ENCODE measurements around the gene ACTL7B. TPM values are rescaled to one million over a fixed set of nuclear protein-coding genes. Genes with fewer than 3 reads are reported as not detected.

Gene ACTL7B
- total RNA-seq, 1 experiment from 2014 or later, result not detected

DNA sequence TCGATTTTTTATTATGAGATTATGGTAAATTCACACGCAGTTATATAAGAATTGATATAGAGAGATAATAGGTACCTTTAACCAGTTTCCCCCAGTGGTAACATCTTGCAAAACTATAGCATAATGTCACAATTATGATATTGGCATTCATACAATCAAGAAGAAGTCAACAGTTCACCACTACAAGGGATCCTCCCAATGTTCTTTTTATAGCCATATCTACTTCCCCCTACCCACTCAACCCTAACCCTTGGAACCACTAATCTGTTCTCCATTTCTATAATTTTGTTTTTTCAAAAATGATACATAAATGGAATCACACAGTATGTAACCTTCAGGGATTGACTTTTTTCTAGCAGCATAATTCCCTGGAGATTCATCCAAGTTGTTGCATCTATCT is 9.8 kb downstream of the ACTL7B start (continued):
- no peak for TF ChIP-seq RORB (CRISPR knock-in tag; IDR thresholded peaks at IDR 0.05)
- no peak for TF ChIP-seq GABPB1 (CRISPR knock-in tag; IDR thresholded peaks at IDR 0.05)
- TF ChIP-seq, protein P1, sequence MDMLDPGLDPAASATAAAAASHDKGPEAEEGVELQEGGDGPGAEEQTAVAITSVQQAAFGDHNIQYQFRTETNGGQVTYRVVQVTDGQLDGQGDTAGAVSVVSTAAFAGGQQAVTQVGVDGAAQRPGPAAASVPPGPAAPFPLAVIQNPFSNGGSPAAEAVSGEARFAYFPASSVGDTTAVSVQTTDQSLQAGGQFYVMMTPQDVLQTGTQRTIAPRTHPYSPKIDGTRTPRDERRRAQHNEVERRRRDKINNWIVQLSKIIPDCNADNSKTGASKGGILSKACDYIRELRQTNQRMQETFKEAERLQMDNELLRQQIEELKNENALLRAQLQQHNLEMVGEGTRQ (CRISPR knock-in tag; IDR thresholded peaks at IDR 0.05), result no peak
- TF ChIP-seq, protein P2, sequence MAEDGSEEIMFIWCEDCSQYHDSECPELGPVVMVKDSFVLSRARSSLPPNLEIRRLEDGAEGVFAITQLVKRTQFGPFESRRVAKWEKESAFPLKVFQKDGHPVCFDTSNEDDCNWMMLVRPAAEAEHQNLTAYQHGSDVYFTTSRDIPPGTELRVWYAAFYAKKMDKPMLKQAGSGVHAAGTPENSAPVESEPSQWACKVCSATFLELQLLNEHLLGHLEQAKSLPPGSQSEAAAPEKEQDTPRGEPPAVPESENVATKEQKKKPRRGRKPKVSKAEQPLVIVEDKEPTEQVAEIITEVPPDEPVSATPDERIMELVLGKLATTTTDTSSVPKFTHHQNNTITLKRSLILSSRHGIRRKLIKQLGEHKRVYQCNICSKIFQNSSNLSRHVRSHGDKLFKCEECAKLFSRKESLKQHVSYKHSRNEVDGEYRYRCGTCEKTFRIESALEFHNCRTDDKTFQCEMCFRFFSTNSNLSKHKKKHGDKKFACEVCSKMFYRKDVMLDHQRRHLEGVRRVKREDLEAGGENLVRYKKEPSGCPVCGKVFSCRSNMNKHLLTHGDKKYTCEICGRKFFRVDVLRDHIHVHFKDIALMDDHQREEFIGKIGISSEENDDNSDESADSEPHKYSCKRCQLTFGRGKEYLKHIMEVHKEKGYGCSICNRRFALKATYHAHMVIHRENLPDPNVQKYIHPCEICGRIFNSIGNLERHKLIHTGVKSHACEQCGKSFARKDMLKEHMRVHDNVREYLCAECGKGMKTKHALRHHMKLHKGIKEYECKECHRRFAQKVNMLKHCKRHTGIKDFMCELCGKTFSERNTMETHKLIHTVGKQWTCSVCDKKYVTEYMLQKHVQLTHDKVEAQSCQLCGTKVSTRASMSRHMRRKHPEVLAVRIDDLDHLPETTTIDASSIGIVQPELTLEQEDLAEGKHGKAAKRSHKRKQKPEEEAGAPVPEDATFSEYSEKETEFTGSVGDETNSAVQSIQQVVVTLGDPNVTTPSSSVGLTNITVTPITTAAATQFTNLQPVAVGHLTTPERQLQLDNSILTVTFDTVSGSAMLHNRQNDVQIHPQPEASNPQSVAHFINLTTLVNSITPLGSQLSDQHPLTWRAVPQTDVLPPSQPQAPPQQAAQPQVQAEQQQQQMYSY (CRISPR knock-in tag; IDR thresholded peaks at IDR 0.05), result no peak
- TF ChIP-seq NFE2L1 (CRISPR knock-in tag; IDR thresholded peaks at IDR 0.05), result no peak
- TF ChIP-seq TCF7 (CRISPR knock-in tag; IDR thresholded peaks at IDR 0.05; ENCODE audit: low read depth), result no peak
- TF ChIP-seq, protein P3, sequence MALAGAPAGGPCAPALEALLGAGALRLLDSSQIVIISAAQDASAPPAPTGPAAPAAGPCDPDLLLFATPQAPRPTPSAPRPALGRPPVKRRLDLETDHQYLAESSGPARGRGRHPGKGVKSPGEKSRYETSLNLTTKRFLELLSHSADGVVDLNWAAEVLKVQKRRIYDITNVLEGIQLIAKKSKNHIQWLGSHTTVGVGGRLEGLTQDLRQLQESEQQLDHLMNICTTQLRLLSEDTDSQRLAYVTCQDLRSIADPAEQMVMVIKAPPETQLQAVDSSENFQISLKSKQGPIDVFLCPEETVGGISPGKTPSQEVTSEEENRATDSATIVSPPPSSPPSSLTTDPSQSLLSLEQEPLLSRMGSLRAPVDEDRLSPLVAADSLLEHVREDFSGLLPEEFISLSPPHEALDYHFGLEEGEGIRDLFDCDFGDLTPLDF (CRISPR knock-in tag; IDR thresholded peaks at IDR 0.05), result no peak
- TF ChIP-seq, protein P4, sequence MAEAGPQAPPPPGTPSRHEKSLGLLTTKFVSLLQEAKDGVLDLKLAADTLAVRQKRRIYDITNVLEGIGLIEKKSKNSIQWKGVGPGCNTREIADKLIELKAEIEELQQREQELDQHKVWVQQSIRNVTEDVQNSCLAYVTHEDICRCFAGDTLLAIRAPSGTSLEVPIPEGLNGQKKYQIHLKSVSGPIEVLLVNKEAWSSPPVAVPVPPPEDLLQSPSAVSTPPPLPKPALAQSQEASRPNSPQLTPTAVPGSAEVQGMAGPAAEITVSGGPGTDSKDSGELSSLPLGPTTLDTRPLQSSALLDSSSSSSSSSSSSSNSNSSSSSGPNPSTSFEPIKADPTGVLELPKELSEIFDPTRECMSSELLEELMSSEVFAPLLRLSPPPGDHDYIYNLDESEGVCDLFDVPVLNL (CRISPR knock-in tag; IDR thresholded peaks at IDR 0.05; ENCODE audit: borderline replicate concordance, low read depth), result no peak
- no peak for TF ChIP-seq SMAD3 (CRISPR knock-in tag; IDR thresholded peaks at IDR 0.05; ENCODE audit: borderline replicate concordance)

DNA sequence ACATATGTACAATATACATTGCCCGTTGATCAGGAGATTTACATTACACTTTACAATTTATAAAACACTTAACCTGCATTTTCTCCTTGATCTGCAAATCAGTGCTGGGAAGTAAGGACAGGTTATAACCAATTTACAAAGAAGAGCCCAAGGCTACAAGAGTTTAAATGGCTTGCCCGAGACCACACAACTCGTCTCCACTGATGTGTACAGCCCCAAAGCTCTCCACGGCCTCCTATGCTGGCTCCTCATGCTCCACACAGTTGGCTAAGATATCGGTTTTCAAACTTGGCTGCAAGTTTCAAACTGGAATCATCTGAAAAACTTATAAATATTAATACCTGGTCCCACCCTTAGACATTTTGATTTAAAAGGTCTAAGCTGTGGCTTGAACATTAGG is 10.3 kb downstream of the ACTL7B start:
- CTCF ChIA-PET, result interaction anchor here (1.9 kb wide), 1 partner anchor 19 kb away, joined by 4 read pairs; no protein-coding TSS in a partner anchor
- Mint-ChIP-seq H3K27me3 (ENCODE audit: low read depth) (no peaks in the 10 kb centered on the region), H3K27ac (no peak overlapping the region), H3K9me3 (no peaks in the 10 kb centered on the region), H3K4me1 (peaks cover 9% of the 10 kb centered on the region; the same call in 1 of the 2 replicates), H3K36me3 (no peaks in the 10 kb centered on the region), H3K4me3 (no peak overlapping the region)
- no peak for DNase-seq (ENCODE audit: low spot score)
- TF ChIP-seq TEAD4 (CRISPR knock-in tag; IDR thresholded peaks at IDR 0.05), result no peak
- TF ChIP-seq, protein P5, sequence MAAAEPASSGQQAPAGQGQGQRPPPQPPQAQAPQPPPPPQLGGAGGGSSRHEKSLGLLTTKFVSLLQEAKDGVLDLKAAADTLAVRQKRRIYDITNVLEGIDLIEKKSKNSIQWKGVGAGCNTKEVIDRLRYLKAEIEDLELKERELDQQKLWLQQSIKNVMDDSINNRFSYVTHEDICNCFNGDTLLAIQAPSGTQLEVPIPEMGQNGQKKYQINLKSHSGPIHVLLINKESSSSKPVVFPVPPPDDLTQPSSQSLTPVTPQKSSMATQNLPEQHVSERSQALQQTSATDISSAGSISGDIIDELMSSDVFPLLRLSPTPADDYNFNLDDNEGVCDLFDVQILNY (CRISPR knock-in tag; IDR thresholded peaks at IDR 0.05), result no peak
- TF ChIP-seq KAT7 (CRISPR knock-in tag; IDR thresholded peaks at IDR 0.05; ENCODE audit: borderline replicate concordance), result no peak
- POLR2A ChIA-PET, result no interaction called here
- no peak for ATAC-seq

DNA sequence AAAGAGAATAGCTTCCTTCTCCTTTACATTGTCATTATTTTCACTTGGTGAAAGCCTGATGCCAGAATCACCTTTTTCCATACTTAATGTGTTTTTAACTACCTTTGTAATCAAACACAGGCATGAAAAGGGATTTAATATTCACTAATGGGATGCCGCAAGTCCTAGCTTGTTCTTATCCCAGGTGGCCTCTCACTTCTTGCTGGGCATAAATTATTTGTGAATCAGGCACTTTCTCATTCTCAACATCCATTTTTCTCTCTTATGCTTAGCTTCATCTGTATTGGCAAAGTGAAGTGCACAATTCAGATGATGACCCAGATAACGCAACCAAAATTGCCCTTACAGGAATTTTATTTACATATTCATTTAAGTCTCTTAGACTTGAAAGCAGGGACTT is 10.9 kb downstream of the ACTL7B start:
- no peak overlapping the region for H3K27ac Mint-ChIP-seq
- no peaks in the 10 kb centered on the region for H3K27me3 Mint-ChIP-seq (ENCODE audit: low read depth)
- no peak for ATAC-seq
- POLR2A ChIA-PET, result no interaction called here
- no peaks in the 10 kb centered on the region for H3K9me3 Mint-ChIP-seq
- H3K36me3 Mint-ChIP-seq, result no peaks in the 10 kb centered on the region
- CTCF ChIA-PET, result interaction anchor here (1.9 kb wide), 1 partner anchor 19 kb away, joined by 4 read pairs; no protein-coding TSS in a partner anchor
- DNase-seq (ENCODE audit: low spot score), result no peak
- H3K4me3 Mint-ChIP-seq, result no peak overlapping the region
- peaks cover 9% of the 10 kb centered on the region; the same call in 1 of the 2 replicates for H3K4me1 Mint-ChIP-seq
- no peak for TF ChIP-seq NFATC4 (CRISPR knock-in tag; IDR thresholded peaks at IDR 0.05)
- TF ChIP-seq, protein P4 (CRISPR knock-in tag; IDR thresholded peaks at IDR 0.05; ENCODE audit: borderline replicate concordance, low read depth), result no peak
- TF ChIP-seq, protein P6, sequence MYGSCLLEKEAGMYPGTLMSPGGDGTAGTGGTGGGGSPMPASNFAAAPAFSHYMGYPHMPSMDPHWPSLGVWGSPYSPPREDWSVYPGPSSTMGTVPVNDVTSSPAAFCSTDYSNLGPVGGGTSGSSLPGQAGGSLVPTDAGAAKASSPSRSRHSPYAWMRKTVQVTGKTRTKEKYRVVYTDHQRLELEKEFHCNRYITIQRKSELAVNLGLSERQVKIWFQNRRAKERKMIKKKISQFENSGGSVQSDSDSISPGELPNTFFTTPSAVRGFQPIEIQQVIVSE (CRISPR knock-in tag; IDR thresholded peaks at IDR 0.05; ENCODE audit: borderline replicate concordance), result no peak
- TF ChIP-seq, protein P7, sequence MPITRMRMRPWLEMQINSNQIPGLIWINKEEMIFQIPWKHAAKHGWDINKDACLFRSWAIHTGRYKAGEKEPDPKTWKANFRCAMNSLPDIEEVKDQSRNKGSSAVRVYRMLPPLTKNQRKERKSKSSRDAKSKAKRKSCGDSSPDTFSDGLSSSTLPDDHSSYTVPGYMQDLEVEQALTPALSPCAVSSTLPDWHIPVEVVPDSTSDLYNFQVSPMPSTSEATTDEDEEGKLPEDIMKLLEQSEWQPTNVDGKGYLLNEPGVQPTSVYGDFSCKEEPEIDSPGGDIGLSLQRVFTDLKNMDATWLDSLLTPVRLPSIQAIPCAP (CRISPR knock-in tag; IDR thresholded peaks at IDR 0.05), result no peak
- TF ChIP-seq, protein P8, sequence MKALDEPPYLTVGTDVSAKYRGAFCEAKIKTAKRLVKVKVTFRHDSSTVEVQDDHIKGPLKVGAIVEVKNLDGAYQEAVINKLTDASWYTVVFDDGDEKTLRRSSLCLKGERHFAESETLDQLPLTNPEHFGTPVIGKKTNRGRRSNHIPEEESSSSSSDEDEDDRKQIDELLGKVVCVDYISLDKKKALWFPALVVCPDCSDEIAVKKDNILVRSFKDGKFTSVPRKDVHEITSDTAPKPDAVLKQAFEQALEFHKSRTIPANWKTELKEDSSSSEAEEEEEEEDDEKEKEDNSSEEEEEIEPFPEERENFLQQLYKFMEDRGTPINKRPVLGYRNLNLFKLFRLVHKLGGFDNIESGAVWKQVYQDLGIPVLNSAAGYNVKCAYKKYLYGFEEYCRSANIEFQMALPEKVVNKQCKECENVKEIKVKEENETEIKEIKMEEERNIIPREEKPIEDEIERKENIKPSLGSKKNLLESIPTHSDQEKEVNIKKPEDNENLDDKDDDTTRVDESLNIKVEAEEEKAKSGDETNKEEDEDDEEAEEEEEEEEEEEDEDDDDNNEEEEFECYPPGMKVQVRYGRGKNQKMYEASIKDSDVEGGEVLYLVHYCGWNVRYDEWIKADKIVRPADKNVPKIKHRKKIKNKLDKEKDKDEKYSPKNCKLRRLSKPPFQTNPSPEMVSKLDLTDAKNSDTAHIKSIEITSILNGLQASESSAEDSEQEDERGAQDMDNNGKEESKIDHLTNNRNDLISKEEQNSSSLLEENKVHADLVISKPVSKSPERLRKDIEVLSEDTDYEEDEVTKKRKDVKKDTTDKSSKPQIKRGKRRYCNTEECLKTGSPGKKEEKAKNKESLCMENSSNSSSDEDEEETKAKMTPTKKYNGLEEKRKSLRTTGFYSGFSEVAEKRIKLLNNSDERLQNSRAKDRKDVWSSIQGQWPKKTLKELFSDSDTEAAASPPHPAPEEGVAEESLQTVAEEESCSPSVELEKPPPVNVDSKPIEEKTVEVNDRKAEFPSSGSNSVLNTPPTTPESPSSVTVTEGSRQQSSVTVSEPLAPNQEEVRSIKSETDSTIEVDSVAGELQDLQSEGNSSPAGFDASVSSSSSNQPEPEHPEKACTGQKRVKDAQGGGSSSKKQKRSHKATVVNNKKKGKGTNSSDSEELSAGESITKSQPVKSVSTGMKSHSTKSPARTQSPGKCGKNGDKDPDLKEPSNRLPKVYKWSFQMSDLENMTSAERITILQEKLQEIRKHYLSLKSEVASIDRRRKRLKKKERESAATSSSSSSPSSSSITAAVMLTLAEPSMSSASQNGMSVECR (CRISPR knock-in tag; IDR thresholded peaks at IDR 0.05; ENCODE audit: borderline replicate concordance), result no peak
- TF ChIP-seq, protein P5 (CRISPR knock-in tag; IDR thresholded peaks at IDR 0.05), result no peak
